GM12865 (cell line): ENCODE data around the gene MAVS.

Experiments used
- DNase-seq: peaks from one replicate; pipeline ENCODE4 v3.0.0; 2010; ENCODE audit warnings: low read depth
- H3K4me3 ChIP-seq: 2 replicates; pipeline ENCODE4 v1.5.1; 2011; ENCODE audit warnings: mild to moderate bottlenecking, low read depth, low read length, control low read depth
- CTCF ChIP-seq: IDR thresholded peaks from 2 replicates; pipeline ENCODE4 v1.5.1; 2011; ENCODE audit warnings: low read length, control low read depth, low read depth, inconsistent platforms; ENCODE audit not compliant: insufficient read depth; ENCODE audit errors: missing control alignments

Gene MAVS

DNA sequence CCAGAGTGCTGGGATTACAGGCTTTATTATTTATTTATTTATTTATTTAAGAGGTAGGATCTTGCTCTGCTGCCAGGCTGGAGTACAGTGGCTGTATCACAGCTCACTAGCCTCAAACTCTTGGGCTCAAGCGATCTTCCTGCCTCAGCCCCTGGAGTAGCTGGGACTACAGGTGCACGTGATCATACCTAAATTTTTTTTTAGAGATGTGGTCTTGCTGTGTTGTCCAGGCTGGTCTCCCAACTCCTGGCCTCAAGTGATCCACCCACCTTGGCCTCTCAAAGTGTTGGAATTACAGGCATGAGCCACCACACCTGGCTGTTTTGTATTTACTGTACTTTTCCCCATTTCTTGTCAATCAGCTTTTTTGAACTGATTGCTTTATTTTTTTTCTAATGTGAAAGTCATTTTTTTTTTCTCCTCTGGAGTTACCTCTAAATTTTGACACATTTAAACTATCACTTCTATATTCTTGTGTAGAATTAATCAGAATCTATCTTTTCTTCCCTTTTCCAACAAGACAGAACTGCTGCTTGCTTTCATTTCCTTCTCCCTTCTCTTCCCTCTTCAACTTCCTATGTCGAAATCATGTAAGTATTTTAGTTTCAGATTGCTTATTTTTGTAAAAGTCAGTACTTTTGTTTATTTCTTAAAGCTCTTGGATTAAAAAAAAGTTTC lies 54.5 kb downstream of the MAVS start:
- no peak overlapping the region; the same call in 1 of the 2 replicates for H3K4me3 ChIP-seq
- no peak for DNase-seq
- TF ChIP-seq CTCF, result no peak

DNA sequence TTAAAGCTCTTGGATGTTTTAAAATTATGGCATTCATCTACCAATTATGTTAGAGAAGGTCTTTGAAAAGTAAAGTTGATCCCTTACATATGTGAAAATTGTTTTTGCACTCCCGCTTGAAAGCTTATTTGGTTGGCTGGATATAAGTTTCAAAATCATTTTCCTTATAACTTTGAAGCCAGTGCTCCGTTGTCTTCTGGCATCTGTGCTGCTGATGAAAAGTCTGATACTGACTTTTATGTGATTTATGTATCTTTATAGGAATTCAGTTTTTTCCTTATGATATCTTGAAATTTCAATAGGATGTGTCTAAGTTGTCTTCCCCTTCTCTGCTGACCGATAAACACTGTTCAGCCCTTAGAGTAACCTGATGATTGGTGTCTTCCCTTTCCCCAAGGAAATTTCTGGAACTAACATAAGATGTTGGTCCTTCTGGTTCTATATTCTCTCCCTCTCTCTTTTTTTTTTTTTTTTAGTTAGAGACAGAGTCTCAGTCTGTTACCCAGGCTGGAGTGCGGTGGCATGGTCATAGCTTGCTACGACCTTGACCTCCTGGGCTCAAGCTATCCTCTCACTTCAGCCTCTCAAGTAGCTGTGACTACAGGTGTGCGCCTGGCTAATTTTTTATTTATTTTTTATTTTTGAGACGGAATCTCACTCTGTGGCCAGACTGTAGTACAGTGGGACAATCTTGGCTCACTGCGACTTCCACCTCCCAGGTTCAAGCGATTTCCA lies 55.2 kb downstream of the MAVS start:
- TF ChIP-seq CTCF, result no peak
- no peak for DNase-seq
- no peak overlapping the region; the same call in 1 of the 2 replicates for H3K4me3 ChIP-seq

- no peak for TF ChIP-seq CTCF
- no peak for DNase-seq
- no peak overlapping the region for H3K4me3 ChIP-seq
Observed at GRCh38 chr20:3902446-3902845, 55.8 kb downstream of the MAVS start.

DNA sequence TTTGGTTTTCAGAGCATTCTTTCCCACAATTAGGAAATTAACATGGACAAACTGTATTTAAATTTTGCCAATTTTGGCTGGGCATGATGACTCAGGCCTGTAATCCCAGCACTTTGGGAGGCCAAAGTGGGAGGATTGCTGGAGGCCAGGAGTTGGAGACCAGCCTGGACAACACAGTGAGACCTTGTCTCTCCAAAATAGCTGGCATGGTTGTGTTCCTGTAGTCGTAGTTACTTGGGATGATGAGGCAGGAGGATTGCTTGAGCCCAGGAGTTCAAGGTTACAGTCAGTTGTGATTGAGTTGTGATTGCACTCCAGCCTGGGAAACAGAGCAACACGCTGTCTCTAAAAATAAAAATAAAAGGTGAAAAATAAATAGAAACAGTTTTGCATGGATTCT lies 57.6 kb downstream of the MAVS start:
- TF ChIP-seq CTCF, result no peak
- no peak for DNase-seq
- H3K4me3 ChIP-seq, result no peak overlapping the region

DNA sequence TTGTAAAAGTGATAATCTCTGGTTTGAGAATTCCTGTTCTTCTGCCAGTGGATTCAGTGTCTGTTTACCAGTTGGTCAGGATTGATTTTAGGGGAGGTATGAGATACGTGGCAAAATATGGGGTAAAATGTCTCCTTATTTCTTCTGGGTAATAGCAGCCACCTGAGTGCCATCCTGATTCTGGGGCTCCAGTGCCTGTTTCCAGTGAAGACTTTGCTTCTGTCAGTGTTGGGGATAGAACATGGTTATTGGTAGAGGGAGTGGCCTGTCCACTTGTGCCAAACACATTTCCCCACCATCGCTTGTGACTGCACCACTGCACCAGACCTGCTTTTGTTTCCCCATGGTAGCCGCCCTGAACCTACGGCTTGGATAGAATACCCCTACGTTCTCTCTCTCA lies 58.2 kb downstream of the MAVS start:
- no peak overlapping the region for H3K4me3 ChIP-seq
- TF ChIP-seq CTCF, result no peak
- no peak for DNase-seq

- peak overlapping the region; percentile 53 for H3K4me3 ChIP-seq
- DNase-seq, result peak; percentile 92
Observed at GRCh38 chr20:3906744-3907721, 60.4 kb downstream of the MAVS start.

DNA sequence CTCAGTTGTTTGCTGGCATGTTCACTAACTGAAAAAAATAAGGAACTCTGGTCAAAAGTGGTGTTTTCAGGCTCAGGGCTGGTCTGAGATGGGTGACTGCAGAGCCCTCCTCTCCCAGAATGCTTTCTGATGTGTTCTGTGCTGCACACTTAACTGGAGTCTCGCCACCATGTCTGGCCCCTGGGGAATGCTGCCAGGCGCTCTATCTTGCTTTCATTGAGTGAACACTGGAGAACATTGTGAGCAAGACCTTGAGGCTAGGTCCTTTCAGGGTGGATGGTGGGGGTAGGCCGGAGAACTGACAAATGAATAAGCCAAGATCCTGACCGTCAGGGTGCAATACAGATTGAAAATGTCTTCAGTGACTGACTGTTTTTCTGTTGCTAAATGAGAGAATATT lies 62.0 kb downstream of the MAVS start:
- TF ChIP-seq CTCF, result no peak
- no peak overlapping the region for H3K4me3 ChIP-seq
- no peak for DNase-seq
